HEK293 (cell line): ENCODE results near the gene CEBPG.

Source experiments
- ZNF133 ChIP-seq: fragments of 450-650 bp; formaldehyde crosslinking; IDR thresholded peaks from 2 replicates; pipeline ENCODE4 v1.5.1; 2016; ENCODE audit warnings: missing biosample characterization, missing genetic modification characterization
- ZNF404 ChIP-seq: fragments of 450-650 bp; formaldehyde crosslinking; IDR thresholded peaks from 2 replicates; pipeline ENCODE4 v1.5.1; 2017; ENCODE audit warnings: missing biosample characterization, missing genetic modification characterization

DNA sequence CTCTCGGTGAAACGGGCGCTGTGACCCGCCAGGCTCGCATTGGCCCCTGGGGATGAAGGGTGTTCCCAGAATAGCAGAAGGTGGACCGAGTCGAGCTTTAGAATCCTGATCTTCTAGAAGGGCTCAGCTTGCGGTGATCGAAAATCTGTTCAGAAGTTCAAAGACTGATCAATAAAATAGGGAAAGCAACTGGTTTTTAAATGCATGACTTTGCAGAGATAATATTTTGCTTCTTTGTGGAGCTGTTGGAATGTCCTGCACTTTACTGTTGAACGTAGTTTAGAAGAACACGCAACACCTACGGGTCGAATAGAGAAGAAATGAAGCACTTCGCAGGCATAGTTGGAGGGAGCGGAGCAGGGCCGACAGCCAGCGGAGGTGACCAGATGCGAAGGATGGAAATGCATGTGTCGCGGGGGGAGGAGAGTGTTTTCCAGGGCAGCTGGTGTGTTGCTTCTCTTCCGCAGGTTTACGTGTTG is 766 bp downstream of the CEBPG start:
- TF ChIP-seq ZNF133 (tag by site-specific recombination), result no peak
- no peak for TF ChIP-seq ZNF404 (tag by site-specific recombination)
